Endometrial microvascular endothelial cells (primary cell): ENCODE results near the gene VTI1A. TPM values are rescaled to one million over a fixed set of nuclear protein-coding genes. Genes with fewer than 3 reads are reported as not detected.

Experiments
- in situ Hi-C: cut with HindIII; loops from 2 replicates; pipeline ENCODE4 v1.10.0; 2017; ENCODE audit warnings: low sequenced_read_pairs, low pct_unique_long_range_greater_than_20kb; ENCODE audit errors: inconsistent ontology term
- total RNA-seq: library from RNA; depleted of rRNA; stranded (reverse); fragments of >200 nt; gene quantifications from one replicate; pipeline ENCODE4 v1.2.3, GENCODE V29; 2015; ENCODE audit errors: inconsistent ontology term

The VTI1A gene
- total RNA-seq, 1 donor from 2014 or later = 40.9 TPM

DNA sequence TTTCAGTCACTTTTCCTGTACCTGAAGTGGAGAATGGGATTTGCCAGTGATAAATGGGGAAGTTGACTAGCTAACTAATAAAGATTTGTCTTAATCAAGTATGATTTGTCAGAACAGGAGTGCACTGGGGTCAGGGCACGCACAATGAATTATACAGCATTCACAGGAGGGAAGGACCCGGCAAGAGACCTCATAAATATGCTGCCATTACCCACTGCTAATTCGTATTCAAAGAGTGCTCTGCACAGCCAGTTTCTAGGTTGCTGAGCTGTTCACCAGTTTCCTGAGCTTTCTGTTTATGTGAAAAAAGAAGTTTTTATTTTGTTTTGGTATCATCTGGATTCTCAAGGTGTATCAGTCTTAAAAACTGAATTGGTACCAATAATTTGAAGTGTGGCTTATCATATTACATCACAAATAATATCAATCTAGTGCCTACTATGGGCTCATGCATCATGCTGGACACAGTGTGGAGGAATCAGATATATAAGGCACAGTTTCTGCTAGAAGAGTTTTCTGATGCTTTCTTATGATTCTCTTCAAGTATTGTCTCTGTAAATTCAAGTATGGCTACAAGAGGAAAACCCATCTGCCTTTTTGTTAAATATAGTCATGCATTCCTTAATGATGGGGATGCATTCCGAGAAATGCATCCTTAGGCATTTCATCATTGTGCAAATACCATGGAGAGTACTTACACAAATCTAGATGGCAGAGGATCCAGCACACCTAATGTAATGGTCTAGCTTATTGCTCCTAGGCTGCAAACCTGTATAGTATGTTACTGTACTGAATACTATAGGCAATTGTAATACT is 202.2 kb downstream of the VTI1A start:
- in situ Hi-C loops = no loop called here

DNA sequence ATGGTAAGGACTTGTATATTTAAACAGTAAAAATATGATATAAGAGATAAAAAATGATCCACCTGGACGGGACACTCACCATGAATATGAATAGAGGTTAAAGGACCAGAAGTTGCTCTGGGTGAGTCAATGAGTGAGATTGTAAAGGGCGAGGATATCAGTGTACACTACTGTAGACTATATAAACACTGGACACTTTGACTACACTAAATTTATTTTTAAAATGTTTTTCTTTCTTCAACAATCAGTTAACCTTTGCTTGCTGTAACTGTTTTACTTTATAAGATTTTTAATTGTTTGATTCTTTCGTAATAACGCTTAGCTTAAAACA is 202.8 kb downstream of the VTI1A start:
- in situ Hi-C loops = no loop called here

DNA sequence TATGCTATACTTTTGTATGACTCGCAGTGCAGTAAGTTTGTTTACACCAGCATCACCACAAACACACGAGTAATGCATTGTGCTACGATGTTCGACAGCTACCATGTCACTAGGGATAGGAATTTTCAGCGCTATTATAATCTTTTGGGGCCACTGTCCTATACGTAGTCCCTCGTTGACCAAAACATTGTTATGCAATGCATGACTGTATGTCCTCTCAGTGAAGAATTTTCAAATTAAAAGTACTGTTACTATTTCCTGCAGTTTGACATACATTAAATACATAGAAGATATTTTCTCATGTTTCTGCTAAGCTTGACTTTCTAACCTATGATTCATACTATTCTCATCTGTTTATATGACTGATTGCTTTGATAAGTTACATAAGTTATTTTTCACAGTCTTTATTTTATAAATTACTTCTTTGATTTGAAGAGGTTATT is 203.6 kb downstream of the VTI1A start:
- in situ Hi-C loops = no loop called here

DNA sequence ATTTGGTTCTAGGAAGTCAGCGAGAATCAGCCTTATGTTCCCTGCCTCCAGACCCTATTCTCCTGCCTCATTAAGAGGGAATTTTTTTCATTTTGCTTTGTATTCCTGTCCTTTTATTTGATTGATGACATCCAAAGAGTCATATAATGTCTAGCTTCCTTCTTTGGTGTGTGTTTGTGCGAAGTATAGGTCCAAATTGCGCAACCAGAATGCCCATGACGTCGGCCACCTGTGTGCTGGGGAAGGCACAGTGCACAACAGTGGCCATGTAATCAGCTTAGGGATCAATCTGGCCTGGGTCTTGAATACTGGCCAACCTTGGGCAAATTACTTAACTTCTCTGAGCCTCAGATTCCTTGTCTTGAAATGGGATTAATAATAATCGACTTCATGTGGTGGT is 206.2 kb downstream of the VTI1A start:
- in situ Hi-C loops = no loop called here

DNA sequence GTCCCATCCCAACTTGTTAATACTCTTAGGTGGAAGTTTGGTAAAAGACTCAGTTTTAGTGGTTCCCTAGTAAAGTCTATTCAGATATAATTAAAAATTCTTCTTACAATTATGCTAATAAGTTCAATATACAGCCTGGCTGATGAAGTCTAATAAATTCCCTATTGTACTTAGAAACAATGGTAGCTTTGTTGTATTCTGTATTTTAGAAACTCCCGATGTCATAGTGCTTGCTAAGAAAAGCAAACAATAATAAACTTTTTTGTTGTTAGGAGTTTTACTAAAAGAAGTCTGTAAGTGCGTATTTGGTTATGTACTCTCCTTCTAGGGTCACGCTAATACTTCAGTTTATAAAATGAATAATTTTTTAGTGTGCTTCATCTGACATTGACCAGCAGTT is 206.8 kb downstream of the VTI1A start:
- in situ Hi-C loops = no loop called here

DNA sequence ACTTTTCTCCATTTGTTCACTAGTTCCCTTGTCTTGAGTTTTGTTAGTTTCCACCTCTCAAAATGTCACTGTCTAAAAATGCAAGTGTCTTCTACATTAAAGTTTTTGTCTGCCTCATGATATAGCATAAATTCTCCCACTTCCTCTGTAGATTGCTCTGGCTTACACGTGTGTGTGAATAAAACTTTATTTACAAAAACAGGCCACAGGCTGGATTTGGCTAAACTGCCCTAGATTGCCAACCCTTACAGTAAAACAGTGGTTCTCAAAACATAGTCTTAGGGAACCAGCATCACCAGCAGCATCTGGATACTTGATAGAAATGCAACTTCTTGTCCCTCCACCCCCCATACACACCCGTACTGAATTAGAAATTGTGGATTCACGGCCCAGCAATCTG is 207.8 kb downstream of the VTI1A start:
- in situ Hi-C loops = no loop called here

DNA sequence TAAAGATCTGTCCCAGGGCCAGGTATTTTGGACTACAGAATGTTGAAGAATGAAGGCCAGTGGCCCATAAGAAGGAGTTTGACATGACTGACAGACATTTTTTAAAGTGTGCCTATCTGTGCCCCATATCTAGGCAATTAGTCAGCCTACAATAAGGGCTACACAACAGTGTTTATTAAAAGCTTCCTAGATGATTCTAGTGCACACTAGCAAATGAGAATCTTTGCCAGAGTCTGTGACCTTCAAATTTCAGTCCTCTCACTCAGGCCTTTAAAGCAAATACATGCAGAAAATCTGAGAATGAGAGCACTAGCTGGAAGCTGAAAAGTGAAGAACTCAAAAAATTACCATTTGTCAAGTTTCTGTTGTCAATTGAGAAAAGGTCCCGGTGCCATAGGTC is 208.7 kb downstream of the VTI1A start:
- in situ Hi-C loops = no loop called here

DNA sequence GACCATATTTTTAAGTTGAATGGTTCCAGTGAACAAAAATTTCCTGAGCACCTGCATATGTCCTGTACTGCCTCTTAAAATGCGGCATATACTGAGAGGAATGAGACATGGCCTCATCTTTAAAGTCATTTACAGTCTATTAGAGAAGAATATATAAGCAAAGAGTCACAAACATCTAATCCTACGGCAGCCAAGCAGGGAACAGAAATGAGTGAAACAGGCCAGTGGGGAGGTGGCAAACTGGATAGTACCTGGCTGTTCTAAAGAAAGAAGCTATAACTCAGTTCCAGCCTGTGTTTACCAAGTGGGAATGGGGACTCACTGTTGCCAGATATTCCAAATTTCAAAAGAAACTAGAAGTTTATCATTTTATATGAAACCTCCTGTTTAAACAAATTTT is 211.4 kb downstream of the VTI1A start:
- in situ Hi-C loops = no loop called here

DNA sequence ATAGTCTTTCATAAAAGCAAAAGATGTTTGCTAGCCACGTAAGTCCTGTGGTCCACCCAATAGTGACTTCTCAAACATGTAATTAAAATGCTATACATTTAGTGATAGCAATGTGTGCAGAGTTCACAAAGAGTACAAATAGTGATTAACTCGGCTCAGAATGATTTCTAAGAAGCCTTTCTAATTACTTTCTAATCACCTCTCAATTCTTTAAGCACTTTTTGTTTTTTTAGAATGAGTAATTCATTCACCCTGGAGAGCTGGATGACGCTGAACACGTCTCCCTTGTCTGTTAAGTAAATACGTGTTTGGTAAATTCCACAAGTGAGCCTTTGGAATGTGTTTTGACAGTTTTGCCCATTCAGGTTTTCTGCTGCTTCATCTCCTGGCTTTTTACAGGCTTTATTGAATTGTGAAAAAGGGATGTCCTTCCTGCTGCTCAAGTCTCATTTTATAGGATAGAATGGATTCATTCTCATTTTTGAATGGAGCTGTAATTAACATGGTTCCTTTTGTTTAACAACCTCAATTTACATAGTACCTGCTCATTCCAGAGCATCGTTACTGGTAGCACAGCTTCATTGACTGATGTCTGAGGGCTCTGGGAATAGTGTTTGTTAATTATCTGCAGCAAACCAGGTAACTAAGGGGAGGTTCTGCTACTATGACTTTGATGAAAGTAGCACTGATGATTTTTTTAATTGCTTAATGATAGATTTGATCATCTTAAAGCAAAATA is 212.1 kb downstream of the VTI1A start:
- in situ Hi-C loops = no loop called here

DNA sequence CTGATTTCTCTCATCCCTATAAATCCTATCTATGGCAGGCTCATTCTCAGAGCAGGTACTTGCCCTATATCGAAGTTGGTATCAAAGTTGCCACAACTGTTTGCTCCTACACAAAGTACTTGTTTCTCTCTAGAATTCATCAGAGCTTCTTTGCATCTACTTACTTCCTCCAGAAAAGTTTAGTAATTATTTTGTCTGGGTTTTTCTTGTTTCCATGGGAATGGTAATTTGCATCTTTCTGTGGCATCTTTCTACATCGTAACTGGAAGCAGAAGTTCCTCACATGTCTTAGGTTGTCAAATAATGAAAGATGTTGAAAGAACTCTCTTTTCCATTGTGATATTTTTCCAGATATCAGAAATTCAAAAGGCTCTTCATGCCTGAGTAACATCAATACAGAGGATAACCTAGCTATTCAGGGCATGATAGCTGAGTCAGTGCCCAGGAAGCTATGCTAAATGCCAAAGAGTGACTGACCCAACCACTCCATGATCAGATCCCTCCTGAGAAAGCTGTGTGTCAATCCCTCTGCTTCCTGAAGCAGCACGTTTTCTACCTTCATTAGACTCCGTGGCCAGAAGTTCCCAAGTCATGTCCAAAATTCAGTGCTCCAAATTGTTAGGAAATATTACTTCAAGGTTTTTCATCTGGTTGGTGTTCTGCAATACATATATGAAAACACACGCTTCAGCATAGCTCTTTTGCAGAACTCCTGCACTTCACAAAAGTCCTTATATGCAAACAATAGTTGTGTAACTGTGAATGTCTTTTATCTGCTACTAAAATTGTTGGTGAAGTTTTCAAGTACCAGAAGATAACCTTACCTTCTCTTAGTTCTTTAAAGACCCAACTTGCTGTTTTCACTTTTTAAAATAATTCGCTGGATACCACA is 216.5 kb downstream of the VTI1A start:
- in situ Hi-C loops = no loop called here

DNA sequence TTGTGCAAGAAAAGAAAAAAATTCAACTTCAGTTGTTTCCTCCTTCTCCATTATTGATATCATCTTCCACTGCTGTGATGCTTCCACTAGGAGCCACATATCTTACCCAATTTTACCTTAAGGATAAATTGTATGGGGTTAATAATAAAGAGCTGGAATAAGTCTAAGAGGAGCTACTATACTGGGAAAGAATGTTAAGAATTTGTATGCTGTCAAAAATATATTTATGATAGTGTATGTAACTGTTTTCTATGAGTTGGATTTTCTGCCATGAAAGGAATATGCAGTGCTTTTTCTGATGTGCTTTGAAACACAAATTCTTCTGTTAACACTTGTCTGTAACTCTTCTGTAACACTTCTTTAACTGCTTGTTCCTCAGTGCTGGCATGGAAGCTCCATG is 219.1 kb downstream of the VTI1A start:
- in situ Hi-C loops = no loop called here

DNA sequence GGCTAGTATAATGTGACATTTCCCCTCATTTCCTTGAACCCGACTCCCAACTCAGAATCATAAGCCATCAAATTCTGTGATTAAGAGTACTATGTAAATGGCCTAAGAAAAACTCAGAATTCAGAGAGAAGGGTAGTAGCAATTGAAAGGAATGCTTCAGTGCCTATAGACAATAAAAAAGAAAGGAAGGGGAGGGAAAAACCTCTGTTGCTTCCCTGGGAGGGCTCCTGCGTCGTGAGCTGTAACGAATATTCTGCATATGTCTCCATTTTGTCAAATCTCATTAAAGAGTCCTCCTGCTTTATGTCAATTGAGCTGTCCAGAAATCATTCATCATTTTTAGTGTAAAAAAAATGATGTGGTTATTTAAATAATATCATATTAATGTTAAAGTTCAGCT is 223.0 kb downstream of the VTI1A start:
- in situ Hi-C loops = no loop called here

DNA sequence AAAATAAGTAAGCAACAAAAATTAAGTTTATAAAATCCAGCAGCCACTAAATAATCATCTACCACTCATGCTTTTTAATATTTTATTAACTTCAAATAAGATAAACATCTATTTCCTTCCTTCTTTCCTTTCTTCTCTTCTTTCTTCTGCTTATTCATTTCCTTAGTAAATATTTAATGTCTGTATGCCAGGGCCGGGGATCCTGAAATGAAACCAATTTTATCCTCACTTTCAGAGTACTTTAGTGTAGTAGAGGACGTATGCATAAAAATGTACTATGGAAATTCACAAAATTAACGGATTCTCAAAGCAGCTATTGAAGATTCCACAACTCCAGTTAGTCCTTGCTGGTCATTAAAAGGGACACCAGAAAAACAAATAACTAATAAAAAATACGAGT is 224.7 kb downstream of the VTI1A start:
- in situ Hi-C loops = no loop called here

DNA sequence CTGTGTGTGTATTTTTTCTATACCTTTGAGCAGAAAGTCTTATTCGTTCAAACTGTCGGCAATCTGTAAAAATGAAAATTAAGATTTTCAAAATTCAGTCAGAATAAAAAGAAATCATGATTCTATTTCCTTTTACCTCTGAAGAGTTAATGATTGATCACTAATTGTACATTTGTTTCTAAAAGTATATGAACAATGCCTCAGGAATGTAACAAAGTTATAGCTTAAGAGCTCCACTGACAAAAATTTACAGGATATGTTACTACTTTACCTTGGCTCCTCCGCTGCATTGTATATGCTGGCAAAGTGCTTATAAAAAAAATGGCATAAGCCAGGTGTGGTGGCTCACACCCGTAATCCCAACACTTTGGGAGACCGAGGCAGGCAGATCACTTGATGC is 225.7 kb downstream of the VTI1A start:
- in situ Hi-C loops = no loop called here

DNA sequence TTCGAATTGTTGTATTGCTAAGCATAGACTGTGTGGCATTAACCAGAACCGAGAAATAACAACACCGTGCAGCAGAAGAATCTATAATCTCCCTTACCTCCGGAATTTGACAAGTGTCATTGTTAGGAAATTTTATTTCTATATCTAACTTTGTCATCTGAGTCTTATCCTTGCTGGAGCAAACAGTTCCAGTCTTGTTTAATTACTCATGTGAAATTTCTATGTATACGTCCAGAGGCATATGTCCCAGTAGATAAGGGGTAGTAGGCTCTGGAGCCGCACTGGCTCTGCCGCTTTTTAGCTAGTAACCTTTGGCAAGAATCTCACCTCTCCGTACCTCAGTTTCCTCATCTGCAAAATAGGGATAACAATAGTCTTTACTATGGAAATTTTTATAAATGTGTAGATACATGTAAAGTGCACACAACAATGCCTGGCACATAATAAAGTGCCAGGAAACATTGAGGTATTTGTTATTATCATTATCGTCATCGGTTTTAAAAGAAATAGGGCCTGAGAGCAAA is 228.6 kb downstream of the VTI1A start:
- in situ Hi-C loops = no loop called here

DNA sequence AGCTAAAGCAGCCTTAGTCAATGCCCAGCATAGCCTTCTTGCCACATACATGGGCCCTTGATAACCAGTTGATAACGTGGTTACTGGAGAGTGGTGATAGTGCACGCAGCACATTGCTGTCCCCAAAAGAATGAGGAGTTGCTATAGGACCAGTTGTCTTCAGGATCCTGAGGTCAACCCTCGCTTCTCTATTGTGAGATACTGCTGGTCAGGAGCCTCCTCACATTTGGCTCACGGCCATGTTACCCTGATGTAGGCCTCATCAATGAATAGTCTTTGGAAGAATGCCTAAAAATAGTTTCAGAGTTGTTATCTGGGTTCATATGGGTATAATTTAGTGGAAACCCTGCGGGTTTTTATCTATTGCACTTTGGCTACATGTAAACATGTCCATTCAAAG is 230.7 kb downstream of the VTI1A start:
- in situ Hi-C loops = no loop called here

DNA sequence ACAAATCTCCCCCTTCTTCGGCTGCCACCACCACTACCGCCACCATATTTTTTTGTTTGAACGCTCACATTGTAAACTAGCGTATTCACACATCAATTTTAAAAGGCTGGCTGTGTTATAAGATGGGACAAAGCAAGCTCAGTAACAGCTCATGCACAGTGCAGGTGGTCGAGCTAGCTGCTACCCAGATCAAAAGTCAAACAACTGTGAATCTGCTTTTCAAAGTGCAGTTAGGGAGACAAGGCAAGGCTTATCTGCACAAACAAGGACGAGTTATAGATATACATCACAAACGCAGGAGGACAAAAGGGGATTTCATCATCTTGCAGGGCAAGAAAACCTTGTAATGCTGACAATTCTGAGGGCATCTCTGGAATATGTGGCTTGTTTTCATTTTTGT is 231.6 kb downstream of the VTI1A start:
- in situ Hi-C loops = no loop called here

DNA sequence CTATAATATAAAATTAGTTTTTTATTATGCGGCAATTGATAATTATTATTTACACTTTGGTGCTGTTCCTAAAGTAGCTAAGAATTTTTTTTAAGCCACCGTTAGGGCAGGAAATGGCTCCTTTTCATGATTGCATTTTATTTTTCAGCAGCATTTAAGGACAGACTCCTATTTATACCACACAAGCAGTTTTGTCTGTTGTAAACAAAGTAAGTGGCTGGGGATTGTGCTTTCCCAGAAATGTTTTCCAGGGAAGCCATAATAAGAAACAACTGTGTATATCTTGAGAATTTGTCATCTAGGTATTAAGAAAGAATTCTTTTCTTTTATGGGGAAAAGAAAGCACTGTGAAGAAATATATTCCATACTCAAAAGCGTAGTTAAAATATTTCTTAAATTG is 232.0 kb downstream of the VTI1A start:
- in situ Hi-C loops = no loop called here

DNA sequence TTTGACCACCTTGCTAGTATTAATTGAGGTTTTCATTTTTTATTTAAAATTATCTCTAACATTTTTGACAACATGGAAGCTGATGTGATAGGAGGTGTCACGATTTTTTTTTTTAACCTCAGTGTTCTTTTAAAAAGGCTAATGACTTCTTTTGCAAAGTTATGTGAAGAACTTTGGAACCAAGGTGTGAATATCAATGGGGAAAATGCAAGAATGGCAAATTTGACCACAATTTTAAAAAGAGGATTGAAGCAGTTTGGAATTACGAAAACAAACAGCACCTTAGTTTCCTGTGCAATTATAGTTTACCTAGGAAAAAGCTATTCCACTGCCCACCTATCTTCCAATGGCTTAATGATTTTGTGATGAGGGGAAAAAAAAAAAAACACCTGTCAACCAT is 232.4 kb downstream of the VTI1A start:
- in situ Hi-C loops = no loop called here
